SHP77 (cell line): ENCODE data around the gene SDK2.

Source experiments
- DNase-seq, 2 experiments: peaks; one replicate each; lab custom pipeline; 2025; lab: John Stamatoyannopoulos, UW

SDK2 gene

GRCh38 chr17:73644145-73645049, at the start of gene SDK2:
SDK2 (minus strand) TSS chr17:73644445; CDS start chr17:73644088, 357 bp downstream.
- DNase-seq: peak in 1 of 2 experiments; percentile 40

DNA sequence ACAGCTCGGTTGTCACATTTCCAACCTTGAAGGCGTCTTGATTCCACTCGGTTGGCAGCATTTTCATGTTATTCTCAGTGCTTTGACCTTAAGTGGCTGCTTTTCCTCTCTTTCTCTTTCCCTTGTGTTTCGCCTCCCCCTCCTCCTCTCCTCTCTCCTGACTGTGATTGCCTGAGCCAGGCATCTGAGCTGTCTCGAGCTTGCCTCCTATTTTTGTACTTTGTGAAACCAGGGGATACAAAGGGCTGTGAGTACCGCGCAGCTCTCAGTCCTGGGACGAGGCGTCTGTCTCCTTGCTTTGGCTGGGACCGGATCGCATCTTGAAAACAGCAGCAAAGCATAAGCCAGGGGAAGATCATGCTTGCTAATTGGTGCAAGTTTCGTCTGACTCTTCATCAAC, 48.8 kb upstream of the SDK2 start:
- no peak for DNase-seq

- no peak for DNase-seq
Measured at GRCh38 chr17:73691321-73691766, 47.1 kb upstream of the SDK2 start.

DNA sequence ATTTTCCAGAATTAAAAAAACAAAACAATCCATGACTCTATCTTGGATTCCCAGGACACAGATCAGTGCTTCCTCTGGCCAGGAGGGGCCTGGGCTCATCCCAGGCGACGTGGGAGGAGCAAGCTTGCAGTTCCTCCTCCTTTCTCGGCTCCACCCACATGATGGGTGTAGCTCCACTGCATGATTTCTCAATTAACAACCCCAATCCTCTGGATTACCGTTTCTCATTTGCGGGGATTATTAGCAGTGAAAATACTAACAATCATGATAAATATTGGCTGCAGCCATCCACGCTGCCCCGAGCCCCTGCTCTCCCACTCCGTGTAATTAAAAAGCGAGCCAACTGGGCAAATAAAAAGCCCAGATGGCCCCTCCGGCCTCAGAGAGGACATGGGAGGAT, 46.4 kb upstream of the SDK2 start:
- no peak for DNase-seq

- DNase-seq: no peak
Measured at GRCh38 chr17:73689596-73690275, 45.5 kb upstream of the SDK2 start.

DNA sequence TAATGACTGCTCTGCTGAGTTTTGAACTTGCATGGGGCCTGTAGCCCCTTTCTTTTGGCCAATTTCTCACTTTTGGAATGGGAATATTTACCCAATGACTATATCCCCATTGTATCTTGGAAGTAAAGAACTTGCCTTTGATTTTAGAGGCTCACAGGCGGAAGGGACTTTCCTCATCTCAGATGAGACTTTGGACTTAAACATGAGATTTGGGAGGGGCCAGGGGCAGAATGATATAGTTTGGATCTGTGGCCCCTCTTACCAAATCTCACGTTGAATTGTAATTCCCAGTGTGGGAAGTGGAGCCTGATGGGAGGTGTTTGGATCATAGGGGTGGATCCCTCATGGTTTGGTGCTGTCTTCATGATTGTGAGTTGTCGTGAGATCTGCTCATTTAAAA, 42.7 kb upstream of the SDK2 start:
- DNase-seq: no peak

- no peak for DNase-seq
Measured at GRCh38 chr17:73686126-73686525, 41.9 kb upstream of the SDK2 start.

GRCh38 chr17:73684183-73684582, 39.9 kb upstream of the SDK2 start:
- no peak for DNase-seq

GRCh38 chr17:73683771-73684170, 39.5 kb upstream of the SDK2 start:
- DNase-seq: peak; percentile 22 to 28

- DNase-seq: no peak
Measured at GRCh38 chr17:73681946-73682345, 37.7 kb upstream of the SDK2 start.

DNA sequence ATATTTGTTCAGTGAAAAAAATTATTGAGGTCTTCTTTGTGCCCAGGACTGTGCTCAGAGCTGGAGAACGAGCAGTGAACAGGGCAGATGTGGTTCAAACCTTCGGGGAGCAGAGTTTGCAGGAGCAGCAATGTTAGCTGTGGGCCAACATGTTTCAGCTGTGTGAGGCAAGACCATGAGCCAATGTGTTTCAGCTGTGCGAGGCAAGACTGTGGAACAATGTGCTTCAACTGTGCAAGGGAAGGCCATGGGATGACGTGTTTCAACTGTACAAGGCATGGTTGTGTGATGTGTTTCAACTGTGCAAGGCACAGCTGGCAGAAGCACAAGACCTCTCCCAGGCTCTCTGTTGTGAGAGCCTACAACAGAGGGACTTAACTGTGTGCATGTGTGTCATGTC, 35.2 kb upstream of the SDK2 start:
- DNase-seq: no peak

DNA sequence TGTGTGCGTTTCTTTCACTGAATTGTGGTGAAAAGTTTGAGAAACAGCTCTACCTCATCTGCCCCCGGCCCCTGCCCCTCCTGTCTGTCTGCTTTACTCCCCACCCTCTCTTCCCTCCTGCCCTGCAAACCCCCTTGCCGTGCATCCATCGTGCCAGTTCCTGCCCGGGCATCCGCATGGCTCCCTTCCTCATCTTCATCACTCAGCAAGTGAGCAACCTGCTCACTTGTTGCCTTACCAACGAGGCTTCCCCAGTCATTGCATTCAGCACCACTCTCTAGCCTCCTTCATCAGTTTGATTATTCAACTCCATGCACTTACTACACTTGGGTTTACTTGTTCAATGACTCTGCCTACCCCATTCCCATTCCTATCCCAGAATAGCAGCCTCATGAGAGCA, 34.8 kb upstream of the SDK2 start:
- no peak for DNase-seq

- no peak for DNase-seq
Measured at GRCh38 chr17:73669771-73670170, 25.5 kb upstream of the SDK2 start.

- DNase-seq: no peak
Measured at GRCh38 chr17:73667181-73667959, 23.1 kb upstream of the SDK2 start.

DNA sequence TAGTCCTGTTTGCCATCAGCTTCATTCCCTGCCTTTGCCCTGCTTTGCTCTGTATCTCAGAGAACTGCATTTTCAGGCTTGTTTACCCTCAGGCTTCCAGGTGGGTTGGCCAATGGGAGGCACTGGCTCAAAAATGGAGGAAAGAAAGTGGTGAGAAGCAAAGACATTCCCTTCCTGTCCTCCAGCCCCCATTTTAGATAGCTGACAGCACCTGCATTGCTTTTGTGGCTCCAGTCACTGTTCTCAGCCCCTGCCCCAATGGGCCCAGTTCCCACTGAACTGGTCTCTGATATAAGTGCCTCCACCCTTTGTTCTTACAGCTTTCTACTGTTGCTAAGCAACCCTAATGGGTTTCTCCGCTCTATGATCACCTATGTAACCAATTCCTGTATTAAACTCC, 19.4 kb upstream of the SDK2 start:
- no peak for DNase-seq

DNA sequence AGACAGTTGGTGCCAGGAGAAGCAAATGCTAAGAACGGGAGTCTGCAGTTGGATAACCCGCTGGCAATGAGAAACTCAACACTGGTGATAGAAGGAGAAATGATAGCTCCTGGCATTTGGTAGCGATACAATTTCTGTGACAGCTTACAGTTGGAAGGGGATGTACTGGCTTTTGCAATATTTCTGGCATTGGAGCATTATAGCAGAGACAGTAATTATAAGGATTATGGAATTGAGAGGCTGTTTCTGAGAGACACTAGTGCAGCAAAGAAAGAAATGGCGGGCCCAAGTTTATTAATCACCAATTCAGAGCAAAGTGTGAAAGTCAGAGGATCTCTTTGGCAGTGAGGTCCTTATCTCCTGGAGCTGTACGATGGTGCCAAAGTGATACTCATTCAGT, 16.1 kb upstream of the SDK2 start:
- DNase-seq: no peak

DNA sequence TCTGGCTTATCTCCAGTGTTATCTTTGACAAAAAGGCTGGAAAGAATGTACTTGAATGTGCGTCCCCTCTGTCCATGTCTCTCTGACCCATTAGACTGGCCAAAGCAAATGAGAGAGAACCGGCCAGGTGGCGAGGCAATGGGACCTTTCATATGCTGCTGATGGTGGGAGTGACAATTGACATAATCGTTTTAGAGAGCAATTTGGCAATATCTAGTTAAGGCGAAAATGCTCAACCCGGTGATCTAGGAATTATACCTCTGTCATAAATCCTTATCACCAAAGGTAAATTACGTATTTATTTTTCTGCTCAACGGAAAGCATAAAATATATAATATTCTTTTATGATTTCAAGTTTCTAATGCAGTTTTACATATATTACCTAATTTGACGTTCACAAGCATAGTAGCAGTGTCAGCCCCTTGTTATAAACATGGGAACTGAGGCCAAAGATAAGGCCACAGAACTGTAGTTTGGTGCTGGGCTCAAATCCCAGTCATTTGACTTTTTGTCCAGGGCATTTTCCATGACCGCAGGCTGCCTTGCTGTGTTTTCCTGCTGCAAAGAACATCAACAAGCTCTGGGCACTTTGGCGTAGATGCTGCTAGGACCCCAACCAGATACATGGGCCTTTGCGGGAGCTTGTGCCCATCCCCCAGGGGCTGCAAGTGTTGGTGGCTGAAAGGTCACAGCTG, 14.7 kb upstream of the SDK2 start:
- DNase-seq: no peak

DNA sequence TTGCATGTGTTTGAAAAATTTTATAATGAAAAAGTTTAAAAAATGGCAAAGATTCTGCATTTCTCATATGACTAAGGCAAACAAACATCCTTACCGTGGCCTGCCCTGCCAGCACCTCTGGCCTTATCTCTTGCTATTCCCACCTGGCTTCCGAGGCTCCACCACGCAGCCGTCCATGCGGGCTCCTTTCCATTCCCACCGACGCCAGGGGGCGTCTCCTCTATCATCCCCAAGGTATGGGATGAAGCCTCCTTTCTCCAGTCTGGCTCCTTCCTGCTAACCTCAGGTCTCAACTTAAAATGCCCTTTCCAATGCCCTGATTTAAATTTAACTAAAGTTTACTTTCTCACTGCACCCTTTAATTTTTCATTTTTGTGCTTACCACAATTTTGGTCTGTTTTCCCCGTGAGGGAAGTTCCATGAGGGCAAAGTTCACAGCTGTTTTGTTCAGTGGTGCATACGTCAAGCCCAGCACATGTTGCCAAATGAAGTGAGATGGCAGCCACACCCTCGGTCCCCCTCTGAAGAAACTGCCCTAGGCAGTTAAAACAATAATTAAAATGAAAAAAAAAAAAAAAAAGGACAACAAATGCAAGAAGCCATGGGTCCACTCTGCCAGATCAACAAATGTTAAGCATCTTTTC, 13.3 kb upstream of the SDK2 start:
- DNase-seq: peak; percentile 77 to 87

GRCh38 chr17:73654241-73654640, 10.0 kb upstream of the SDK2 start:
- no peak for DNase-seq

DNA sequence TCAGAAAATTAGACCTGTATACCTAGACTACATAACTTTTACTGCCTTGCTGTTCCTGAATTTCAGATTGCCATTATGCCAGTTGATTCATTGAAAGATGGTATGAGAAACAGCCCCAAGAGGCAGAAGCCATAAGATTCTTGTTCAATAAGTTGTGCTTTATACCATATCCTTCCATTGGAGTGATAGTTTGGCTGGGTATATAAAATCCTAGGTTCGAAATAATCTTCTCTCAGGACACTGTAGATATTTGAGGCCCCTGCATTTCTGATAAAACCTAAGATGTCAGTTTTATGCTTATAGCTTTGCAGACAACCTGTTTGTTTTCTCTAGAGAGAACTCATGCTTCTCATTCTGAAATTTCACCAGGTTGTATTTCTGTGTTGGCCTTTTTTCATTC, 9.6 kb upstream of the SDK2 start:
- DNase-seq: no peak

DNA sequence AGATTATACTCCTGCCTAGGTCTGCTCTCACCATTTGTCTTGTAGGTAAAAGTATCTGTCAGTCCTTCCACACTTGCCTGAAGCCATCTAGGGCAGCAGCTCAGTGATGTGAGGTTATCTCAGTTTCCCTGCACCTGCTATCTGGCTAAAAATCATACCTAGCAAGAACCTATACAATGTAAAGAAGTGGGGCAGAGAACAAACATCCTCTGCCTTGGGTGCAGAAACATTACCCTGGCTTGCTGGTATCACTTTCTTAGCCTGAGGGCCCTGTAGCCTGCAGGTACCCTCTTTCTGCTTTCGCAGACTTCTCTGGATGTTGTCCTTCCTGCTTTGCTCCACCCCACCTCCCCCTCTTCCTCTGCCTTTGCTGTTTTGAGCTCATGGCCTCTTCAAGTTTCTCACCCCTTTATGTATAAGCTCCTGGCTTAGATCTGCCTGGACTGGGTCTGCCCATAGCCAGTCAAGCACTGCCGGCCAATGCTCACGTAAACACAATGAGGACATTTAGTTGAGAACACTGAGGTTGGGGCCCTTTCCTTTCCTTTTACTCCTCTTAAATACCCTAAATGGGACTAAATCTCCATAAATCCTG, 8.7 kb upstream of the SDK2 start:
- no peak for DNase-seq
